HCT116 (cell line): ENCODE measurements around the gene RETREG1. TPM values are rescaled to one million over a fixed set of nuclear protein-coding genes. Genes with fewer than 3 reads are reported as not detected.

Experiments
- ATAC-seq: fragments of 200-7000 bp; cut with Tn5 transposase; 2 replicates; pipeline ENCODE4 v1.9.1; 2020; ENCODE audit warnings: mild to moderate bottlenecking, moderate library complexity
- BruUV-seq: library from RNA; stranded (reverse); fragments of 400-500 nt; replicated peaks from 2 replicates; lab custom pipeline; 2021; lab: Mats Ljungman, UMichigan
- CTCF ChIA-PET: fragments of 300-600 bp; sonication (Branson Sonifier 250); formaldehyde crosslinking; loops from one replicate; lab custom pipeline; 2021; ENCODE audit warnings: antibody characterized with exemption; lab: Charles Lee
- POLR2A ChIA-PET: fragments of 300-600, 350-600 bp; sonication (Branson Sonifier 250); formaldehyde crosslinking; loops from one replicate; lab custom pipeline; 2021; ENCODE audit warnings: antibody characterized with exemption; lab: Charles Lee
- RAD21 ChIA-PET, 2 experiments: fragments of 300-600 bp; sonication (Branson Sonifier 250); formaldehyde crosslinking; loops; one replicate each; lab custom pipeline; 2023; ENCODE audit warnings: low total read pairs in 2 of 2; ENCODE audit not compliant: uncharacterized antibody in 2 of 2, unreplicated experiment in 2 of 2, low non-redundant PET in 1 of 2; lab: Charles Lee
- DNase-seq: peaks from one replicate; pipeline ENCODE4 v3.0.0-alpha.2; 2010; ENCODE audit warnings: low read depth, low spot score
- H2AFZ ChIP-seq: fragments of 200-600 bp; shearing (Covaris generic), sonication (generic); 2 replicates; pipeline ENCODE4 v1.6.1; 2017; ENCODE audit warnings: low read depth, mixed run types, mixed read lengths, antibody characterized with exemption, low read length; ENCODE audit not compliant: poor library complexity, severe bottlenecking
- H3K27ac ChIP-seq: 2 replicates; pipeline ENCODE4 v1.5.1; 2012; ENCODE audit warnings: low read depth, low read length
- H3K27me3 ChIP-seq: fragments of 200-600 bp; sonication (generic); 2 replicates; pipeline ENCODE4 v1.6.1; 2016; ENCODE audit warnings: mixed run types, low read length, mixed read lengths; ENCODE audit not compliant: insufficient read depth
- H3K36me3 ChIP-seq, 2 experiments: fragments of 200-500 bp in 1 of 2; fragments of 200-600 bp in 1 of 2; sonication (Bioruptor generic) in 1 of 2; sonication (generic) in 1 of 2; 2 replicates each; pipeline versions ENCODE4 v1.5.1 to v1.6.1; 2014 to 2016; ENCODE audit warnings: low read length in 2 of 2, inconsistent platforms in 1 of 2, mixed read lengths in 1 of 2, mixed run types in 1 of 2; ENCODE audit not compliant: insufficient read depth in 2 of 2, control insufficient read depth in 1 of 2
- H3K4me1 ChIP-seq, 2 experiments: fragments of 200-600 bp in 1 of 2; sonication (generic) in 1 of 2; 2 replicates each; pipeline versions ENCODE4 v1.5.1 to v1.6.1; 2012 to 2017; ENCODE audit warnings: low read length in 2 of 2, inconsistent platforms in 1 of 2, mild to moderate bottlenecking in 1 of 2, mixed read lengths in 1 of 2, mixed run types in 1 of 2, moderate library complexity in 1 of 2; ENCODE audit not compliant: insufficient read depth in 2 of 2, control insufficient read depth in 1 of 2
- H3K4me2 ChIP-seq: fragments of 200-600 bp; sonication (generic); 2 replicates; pipeline ENCODE4 v1.6.1; 2017; ENCODE audit warnings: mixed run types, low read length, mixed read lengths
- H3K4me3 ChIP-seq, 2 experiments: fragments of 200-600 bp in 1 of 2; sonication (generic) in 1 of 2; replicated peaks in 1 of 2; 2 replicates each; pipeline ENCODE4 v1.5.1; 2011 to 2016; ENCODE audit warnings: low read length in 2 of 2, control low read depth in 1 of 2, low read depth in 1 of 2, mild to moderate bottlenecking in 1 of 2, mixed read lengths in 1 of 2, mixed run types in 1 of 2
- H3K79me2 ChIP-seq: fragments of 200-600 bp; sonication (generic); 2 replicates; pipeline ENCODE4 v1.6.1; 2017; ENCODE audit warnings: mild to moderate bottlenecking, mixed run types, low read length, moderate library complexity, mixed read lengths; ENCODE audit not compliant: insufficient read depth
- H3K9ac ChIP-seq: fragments of 200-600 bp; sonication (generic); 2 replicates; pipeline ENCODE4 v1.6.1; 2016; ENCODE audit warnings: low read length, mixed read lengths
- H3K9me2 ChIP-seq: fragments of 200-600 bp; sonication (generic), shearing (Covaris generic); 2 replicates; pipeline ENCODE4 v1.6.1; 2017; ENCODE audit warnings: mixed run types, mild to moderate bottlenecking, moderate library complexity; ENCODE audit not compliant: insufficient read depth
- H3K9me3 ChIP-seq, 2 experiments: fragments of 200-500 bp in 1 of 2; fragments of 200-600 bp in 1 of 2; sonication (Bioruptor generic) in 1 of 2; sonication (generic) in 1 of 2; 2 replicates each; pipeline ENCODE4 v1.6.1; 2014 to 2017; ENCODE audit warnings: low read length in 2 of 2, mixed read lengths in 2 of 2, inconsistent platforms in 1 of 2, low read depth in 1 of 2, mild to moderate bottlenecking in 1 of 2, mixed run types in 1 of 2, moderate library complexity in 1 of 2; ENCODE audit not compliant: control insufficient read depth in 1 of 2, insufficient read depth in 1 of 2
- H4K20me1 ChIP-seq: fragments of 200-600 bp; sonication (generic), shearing (Covaris generic); 2 replicates; pipeline ENCODE4 v1.6.1; 2017; ENCODE audit warnings: mixed run types, mild to moderate bottlenecking, moderate library complexity; ENCODE audit not compliant: insufficient read depth
- CBX3 ChIP-seq: IDR thresholded peaks from 2 replicates; pipeline ENCODE4 v1.6.1; 2012; ENCODE audit warnings: low read depth
- EZH2 ChIP-seq: fragments of 200-600 bp; sonication (generic); IDR thresholded peaks from 2 replicates; pipeline ENCODE4 v1.6.1; 2017; ENCODE audit warnings: antibody characterized with exemption, mixed run types
- JUND ChIP-seq: IDR thresholded peaks from 2 replicates; pipeline ENCODE4 v1.6.1; 2012
- POLR2A ChIP-seq: IDR thresholded peaks from 2 replicates; pipeline ENCODE4 v1.7.0; 2011; ENCODE audit warnings: borderline replicate concordance; ENCODE audit not compliant: insufficient read depth, insufficient read length; ENCODE audit errors: extremely low read depth
- POLR2AphosphoS5 ChIP-seq: IDR thresholded peaks from 2 replicates; pipeline ENCODE4 v1.6.1; 2011; ENCODE audit warnings: mild to moderate bottlenecking, low read depth, low read length, moderate library complexity
- RAD21 ChIP-seq: IDR thresholded peaks from 2 replicates; pipeline ENCODE4 v1.6.1; 2012; ENCODE audit warnings: low read depth, mild to moderate bottlenecking
- SIN3A ChIP-seq: IDR thresholded peaks from 2 replicates; pipeline ENCODE4 v1.6.1; 2012; ENCODE audit warnings: low read depth
- SP1 ChIP-seq: IDR thresholded peaks from 2 replicates; pipeline ENCODE4 v1.6.1; 2012; ENCODE audit warnings: low read depth
- TCF7L2 ChIP-seq: IDR thresholded peaks from 2 replicates; pipeline ENCODE4 v1.7.0; 2011; ENCODE audit warnings: borderline replicate concordance, inconsistent platforms; ENCODE audit not compliant: insufficient read depth, insufficient read length; ENCODE audit errors: extremely low read depth
- ZFX ChIP-seq: fragments of 450-650 bp; IDR thresholded peaks from 2 replicates; pipeline ENCODE4 v1.6.1; 2017
- ZNF274 ChIP-seq: fragments of 200-500 bp; sonication (Bioruptor generic); IDR thresholded peaks from 2 replicates; pipeline ENCODE4 v1.6.1; 2014; ENCODE audit warnings: mild to moderate bottlenecking, low read depth, low read length, inconsistent platforms
- intact Hi-C: fragments of 100-400 bp; cut with micrococcal nuclease; formaldehyde crosslinking; loops from 2 replicates; pipeline ENCODE4 v1.10.0; 2022
- total RNA-seq: library from RNA; stranded (reverse); gene quantifications from one replicate; pipeline ENCODE4 v1.2.1, GENCODE V29; 2021; ENCODE audit not compliant: unreplicated experiment
- TF ChIP-seq, protein P1 (sequence below): IDR thresholded peaks from 2 replicates; pipeline ENCODE4 v1.6.1; 2012
- TF ChIP-seq, protein P2 (sequence below), 3 experiments: fragments of 200-600 bp in 1 of 3; sonication (generic) in 1 of 3; IDR thresholded peaks in 2 of 3; conservative IDR thresholded peaks in 1 of 3; 2 replicates each; pipeline ENCODE4 v1.5.1; 2012 to 2017; ENCODE audit warnings: low read depth in 2 of 3, low read length in 2 of 3, antibody characterized with exemption in 1 of 3, borderline replicate concordance in 1 of 3, control low read depth in 1 of 3, mild to moderate bottlenecking in 1 of 3, mixed read lengths in 1 of 3, mixed run types in 1 of 3, moderate library complexity in 1 of 3; ENCODE audit not compliant: insufficient read depth in 1 of 3
- TF ChIP-seq, protein P3 (sequence below): IDR thresholded peaks from 2 replicates; pipeline ENCODE4 v1.6.1; 2012

The RETREG1 gene
- total RNA-seq, 1 experiment from 2014 or later, result 6.0 TPM

DNA sequence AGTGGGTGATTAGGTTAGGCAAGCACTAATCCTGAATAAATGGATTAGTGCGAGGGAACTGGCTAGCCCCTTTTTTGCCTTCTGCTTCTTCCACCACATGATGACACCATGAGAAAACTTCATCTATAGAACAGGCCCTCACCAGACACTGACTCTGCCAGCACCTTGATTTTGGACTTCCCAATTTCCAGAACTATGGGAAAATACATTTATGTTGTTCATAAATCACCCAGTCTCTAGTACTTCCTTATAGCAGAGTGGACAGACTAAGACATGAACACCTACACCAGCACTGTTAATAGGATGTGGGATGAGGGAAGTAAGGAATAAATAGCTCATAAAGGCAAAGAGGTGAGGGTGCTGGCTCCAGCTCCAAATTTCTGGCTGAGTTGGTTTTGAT, 152.6 kb downstream of the RETREG1 start:
- CTCF ChIA-PET, result interaction anchor here (1.2 kb wide), 1 partner anchor 8 kb away, joined by 3 read pairs; no protein-coding TSS in a partner anchor
- Histone ChIP-seq H3K9me3 (no peaks in the 10 kb centered on the region), H3K4me1 (peaks cover 13 to 25% of the 10 kb centered on the region in 2 experiments), H3K27ac (no peak overlapping the region), H3K9ac (peak overlapping the region; percentile 87; the same call in 1 of the 2 replicates), H2AFZ (no peak overlapping the region), H3K79me2 (peaks cover 82% of the 10 kb centered on the region), H3K9me2 (no peaks in the 10 kb centered on the region), H3K36me3 (peaks cover 31 to 44% of the 10 kb centered on the region in 2 experiments; a peak in 3 of 4 replicates), H3K27me3 (no peaks in the 10 kb centered on the region), H3K4me3 (peak overlapping the region; percentile 94 to 95), H3K4me2 (peak overlapping the region; percentile 89), H4K20me1 (no peaks in the 10 kb centered on the region)
- RAD21 ChIA-PET, result no interaction called here
- TF ChIP-seq POLR2A (no peak), EZH2 (no peak), POLR2AphosphoS5 (no peak), SIN3A (no peak), CBX3 (no peak), ZNF274 (no peak), SP1 (no peak), JUND (no peak), TCF7L2 (no peak), RAD21 (no peak), ZFX (no peak)
- TF ChIP-seq, protein P1, sequence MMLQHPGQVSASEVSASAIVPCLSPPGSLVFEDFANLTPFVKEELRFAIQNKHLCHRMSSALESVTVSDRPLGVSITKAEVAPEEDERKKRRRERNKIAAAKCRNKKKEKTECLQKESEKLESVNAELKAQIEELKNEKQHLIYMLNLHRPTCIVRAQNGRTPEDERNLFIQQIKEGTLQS, result no peak
- TF ChIP-seq, protein P2, sequence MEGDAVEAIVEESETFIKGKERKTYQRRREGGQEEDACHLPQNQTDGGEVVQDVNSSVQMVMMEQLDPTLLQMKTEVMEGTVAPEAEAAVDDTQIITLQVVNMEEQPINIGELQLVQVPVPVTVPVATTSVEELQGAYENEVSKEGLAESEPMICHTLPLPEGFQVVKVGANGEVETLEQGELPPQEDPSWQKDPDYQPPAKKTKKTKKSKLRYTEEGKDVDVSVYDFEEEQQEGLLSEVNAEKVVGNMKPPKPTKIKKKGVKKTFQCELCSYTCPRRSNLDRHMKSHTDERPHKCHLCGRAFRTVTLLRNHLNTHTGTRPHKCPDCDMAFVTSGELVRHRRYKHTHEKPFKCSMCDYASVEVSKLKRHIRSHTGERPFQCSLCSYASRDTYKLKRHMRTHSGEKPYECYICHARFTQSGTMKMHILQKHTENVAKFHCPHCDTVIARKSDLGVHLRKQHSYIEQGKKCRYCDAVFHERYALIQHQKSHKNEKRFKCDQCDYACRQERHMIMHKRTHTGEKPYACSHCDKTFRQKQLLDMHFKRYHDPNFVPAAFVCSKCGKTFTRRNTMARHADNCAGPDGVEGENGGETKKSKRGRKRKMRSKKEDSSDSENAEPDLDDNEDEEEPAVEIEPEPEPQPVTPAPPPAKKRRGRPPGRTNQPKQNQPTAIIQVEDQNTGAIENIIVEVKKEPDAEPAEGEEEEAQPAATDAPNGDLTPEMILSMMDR (IDR thresholded peaks at IDR 0.05 in 2 of 3, conservative IDR thresholded peaks at IDR 0.05 in 1 of 3; ENCODE audit: borderline replicate concordance in 1 of 3, insufficient read depth in 1 of 3, low read depth in 2 of 3, low read length in 2 of 3), result no peak
- TF ChIP-seq, protein P3, sequence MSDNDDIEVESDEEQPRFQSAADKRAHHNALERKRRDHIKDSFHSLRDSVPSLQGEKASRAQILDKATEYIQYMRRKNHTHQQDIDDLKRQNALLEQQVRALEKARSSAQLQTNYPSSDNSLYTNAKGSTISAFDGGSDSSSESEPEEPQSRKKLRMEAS, result no peak
- ATAC-seq, result no peak
- BruUV-seq, result no TSS peak
- intact Hi-C loops, result no loop called here
- POLR2A ChIA-PET, result no interaction called here
- no peak for DNase-seq
